HepG2 (cell line): ENCODE measurements around the gene PPP4R3A.

Experiments
- BRCA1 ChIP-seq: sonication (generic); formaldehyde crosslinking; IDR thresholded peaks from 2 replicates; pipeline ENCODE4 v1.4.0; 2020; ENCODE audit warnings: missing genetic modification reagents
- POLR2A ChIP-seq, 2 experiments: IDR thresholded peaks; 2 replicates each; pipeline ENCODE4 v1.6.1; 2011; ENCODE audit warnings: low read depth in 2 of 2, low read length in 2 of 2, mild to moderate bottlenecking in 1 of 2, moderate library complexity in 1 of 2; ENCODE audit not compliant: insufficient read depth in 1 of 2
- RNF2 ChIP-seq: fragments of 450-650 bp; conservative IDR thresholded peaks from 2 replicates; pipeline ENCODE4 v1.6.1; 2016; ENCODE audit warnings: low read depth
- SP1 ChIP-seq, 2 experiments: fragments of 450-650 bp in 1 of 2; sonication (generic) in 1 of 2; formaldehyde crosslinking in 1 of 2; IDR thresholded peaks; 2 replicates each; pipeline versions ENCODE4 v1.4.0 to v1.6.1; 2016 to 2020; ENCODE audit warnings: missing genetic modification reagents in 1 of 2
- ZNF224 ChIP-seq: sonication (generic); formaldehyde crosslinking; IDR thresholded peaks from 2 replicates; pipeline ENCODE4 v1.5.0; 2020; ENCODE audit warnings: mild to moderate bottlenecking, missing genetic modification reagents
- ZZZ3 ChIP-seq: sonication (generic); formaldehyde crosslinking; IDR thresholded peaks from 2 replicates; pipeline ENCODE4 v1.4.0; 2020; ENCODE audit warnings: missing genetic modification reagents, mild to moderate bottlenecking, borderline replicate concordance
- TF ChIP-seq, protein P1 (sequence below): sonication (generic); formaldehyde crosslinking; IDR thresholded peaks from 2 replicates; pipeline ENCODE4 v1.5.0; 2020; ENCODE audit warnings: missing genetic modification reagents, mild to moderate bottlenecking, borderline replicate concordance

DNA sequence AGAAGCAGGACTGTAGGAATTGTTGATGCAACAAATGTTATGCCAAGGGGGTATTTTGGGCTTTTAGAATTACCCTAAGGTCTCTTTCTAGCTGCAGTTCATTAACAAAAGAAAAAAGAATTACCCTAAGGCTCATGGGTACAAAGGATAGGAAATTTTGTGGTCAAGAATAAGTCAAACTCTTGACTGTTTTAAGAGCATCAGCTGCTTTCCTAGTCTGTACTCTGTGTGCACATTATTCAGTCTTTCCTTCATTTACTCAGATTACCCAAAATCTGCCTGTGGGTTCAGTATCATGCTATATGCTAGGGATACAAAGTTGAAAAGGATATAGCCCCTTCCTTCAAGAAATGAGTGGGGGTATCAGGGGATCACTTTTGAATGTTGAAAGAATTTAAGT is 56.0 kb downstream of the PPP4R3A start:
- TF ChIP-seq, protein P1, sequence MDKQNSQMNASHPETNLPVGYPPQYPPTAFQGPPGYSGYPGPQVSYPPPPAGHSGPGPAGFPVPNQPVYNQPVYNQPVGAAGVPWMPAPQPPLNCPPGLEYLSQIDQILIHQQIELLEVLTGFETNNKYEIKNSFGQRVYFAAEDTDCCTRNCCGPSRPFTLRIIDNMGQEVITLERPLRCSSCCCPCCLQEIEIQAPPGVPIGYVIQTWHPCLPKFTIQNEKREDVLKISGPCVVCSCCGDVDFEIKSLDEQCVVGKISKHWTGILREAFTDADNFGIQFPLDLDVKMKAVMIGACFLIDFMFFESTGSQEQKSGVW (CRISPR knock-in tag): no peak
- TF ChIP-seq POLR2A (IDR thresholded peaks at IDR 0.05; ENCODE audit: insufficient read depth in 1 of 2, low read depth in 2 of 2, low read length in 2 of 2): no peak
- no peak for TF ChIP-seq ZZZ3 (CRISPR knock-in tag)
- no peak for TF ChIP-seq SP1 (IDR thresholded peaks at IDR 0.05)
- no peak for TF ChIP-seq SP1 (CRISPR knock-in tag; IDR thresholded peaks at IDR 0.05)
- TF ChIP-seq ZNF224 (CRISPR knock-in tag): no peak
- TF ChIP-seq BRCA1 (CRISPR knock-in tag): no peak
- no peak for TF ChIP-seq RNF2
